HepG2 (cell line): ENCODE results near the gene PTPN12. TPM values are rescaled to one million over a fixed set of nuclear protein-coding genes. Genes with fewer than 3 reads are reported as not detected.

Experiments
- AKAP8 ChIP-seq: sonication (generic); formaldehyde crosslinking; IDR thresholded peaks from 2 replicates; pipeline ENCODE4 v1.5.1; 2020; ENCODE audit warnings: mild to moderate bottlenecking, missing genetic modification reagents
- SMYD3 ChIP-seq: sonication (generic); formaldehyde crosslinking; IDR thresholded peaks from 2 replicates; pipeline ENCODE4 v1.8.1; 2023; ENCODE audit warnings: mild to moderate bottlenecking, missing genetic modification reagents
- SRF ChIP-seq: IDR thresholded peaks from 2 replicates; pipeline ENCODE4 v1.6.1; 2011; ENCODE audit warnings: mild to moderate bottlenecking, low read depth, low read length, moderate library complexity
- TBX2 ChIP-seq: sonication (generic); formaldehyde crosslinking; IDR thresholded peaks from 2 replicates; pipeline ENCODE4 v1.5.0; 2020; ENCODE audit warnings: missing genetic modification reagents, mild to moderate bottlenecking, borderline replicate concordance
- TCF7L2 ChIP-seq: IDR thresholded peaks from 2 replicates; pipeline ENCODE4 v1.6.1; 2011; ENCODE audit warnings: mild to moderate bottlenecking, low read depth, low read length, moderate library complexity
- ZFP1 ChIP-seq: IDR thresholded peaks from 2 replicates; pipeline ENCODE4 v1.6.1; 2016
- ZNF12 ChIP-seq: sonication (generic); formaldehyde crosslinking; IDR thresholded peaks from 2 replicates; pipeline ENCODE4 v1.5.0; 2020; ENCODE audit warnings: missing genetic modification reagents
- ZNF207 ChIP-seq: fragments of 450-650 bp; IDR thresholded peaks from 2 replicates; pipeline ENCODE4 v1.6.1; 2016; ENCODE audit warnings: antibody characterized with exemption, borderline replicate concordance
- ZNF790 ChIP-seq: sonication (generic); formaldehyde crosslinking; IDR thresholded peaks from 2 replicates; pipeline ENCODE4 v1.8.0; 2022; ENCODE audit warnings: missing genetic modification reagents, mild to moderate bottlenecking, borderline replicate concordance
- polyA plus RNA-seq, 8 experiments: library from polyadenylated mRNA; depleted of rRNA in 3 of 8; stranded (reverse) in 7 of 8; unstranded in 1 of 8; fragments of >200 nt; fragmentation: Illumina TruSeq in 4 of 8; extraction: Trizol in 4 of 8; gene quantifications; 2 replicates each; pipeline versions ENCODE4 v1.2.1 to v1.2.3, GENCODE V29; 2011 to 2016; ENCODE audit warnings: low read depth in 4 of 8, missing spikeins in 1 of 8, mixed read lengths in 1 of 8; ENCODE audit not compliant: insufficient read depth in 1 of 8
- total RNA-seq, 5 experiments: library from RNA; depleted of rRNA; stranded (reverse); fragments of >200 nt; fragmentation: Illumina TruSeq; extraction: Trizol; gene quantifications; 2 replicates each; pipeline ENCODE4 v1.2.3, GENCODE V29; 2016; ENCODE audit warnings: low read depth in 1 of 5
- TF ChIP-seq, protein P1 (sequence below): sonication (generic); formaldehyde crosslinking; IDR thresholded peaks from 2 replicates; pipeline ENCODE4 v1.5.1; 2020; ENCODE audit warnings: missing genetic modification reagents, mild to moderate bottlenecking, borderline replicate concordance
- TF ChIP-seq, protein P2 (sequence below), 2 experiments: sonication (generic) in 1 of 2; formaldehyde crosslinking in 1 of 2; IDR thresholded peaks; 2 replicates each; pipeline versions ENCODE4 v1.5.1 to v1.6.1; 2011 to 2020; ENCODE audit warnings: borderline replicate concordance in 1 of 2, low read depth in 1 of 2, low read length in 1 of 2, mild to moderate bottlenecking in 1 of 2, missing genetic modification reagents in 1 of 2, moderate library complexity in 1 of 2
- TF ChIP-seq, protein P3 (sequence below): sonication (generic); formaldehyde crosslinking; IDR thresholded peaks from 2 replicates; pipeline ENCODE4 v1.4.0; 2020; ENCODE audit warnings: mild to moderate bottlenecking, missing genetic modification reagents
- TF ChIP-seq, protein P4 (sequence below): sonication (generic); formaldehyde crosslinking; IDR thresholded peaks from 2 replicates; pipeline ENCODE4 v1.4.0; 2020; ENCODE audit warnings: mild to moderate bottlenecking, missing genetic modification reagents
- TF ChIP-seq, protein P5 (sequence below): IDR thresholded peaks from 2 replicates; pipeline ENCODE4 v1.6.1; 2012; ENCODE audit warnings: low read length, improper control_type of control experiment
- TF ChIP-seq, protein P6 (sequence below): sonication (generic); formaldehyde crosslinking; IDR thresholded peaks from 2 replicates; pipeline ENCODE4 v1.4.0; 2020; ENCODE audit warnings: missing genetic modification reagents
- TF ChIP-seq, protein P7 (sequence below): sonication (generic); formaldehyde crosslinking; IDR thresholded peaks from 2 replicates; pipeline ENCODE4 v1.8.0; 2022; ENCODE audit warnings: mild to moderate bottlenecking, missing genetic modification reagents; ENCODE audit not compliant: insufficient replicate concordance

The PTPN12 gene
- total and polyA plus RNA-seq, 2 of the 13 experiments (the other 11 are each of a cell fraction or from before 2014, with no cell fraction given) = 22.9 to 56.8 TPM

DNA sequence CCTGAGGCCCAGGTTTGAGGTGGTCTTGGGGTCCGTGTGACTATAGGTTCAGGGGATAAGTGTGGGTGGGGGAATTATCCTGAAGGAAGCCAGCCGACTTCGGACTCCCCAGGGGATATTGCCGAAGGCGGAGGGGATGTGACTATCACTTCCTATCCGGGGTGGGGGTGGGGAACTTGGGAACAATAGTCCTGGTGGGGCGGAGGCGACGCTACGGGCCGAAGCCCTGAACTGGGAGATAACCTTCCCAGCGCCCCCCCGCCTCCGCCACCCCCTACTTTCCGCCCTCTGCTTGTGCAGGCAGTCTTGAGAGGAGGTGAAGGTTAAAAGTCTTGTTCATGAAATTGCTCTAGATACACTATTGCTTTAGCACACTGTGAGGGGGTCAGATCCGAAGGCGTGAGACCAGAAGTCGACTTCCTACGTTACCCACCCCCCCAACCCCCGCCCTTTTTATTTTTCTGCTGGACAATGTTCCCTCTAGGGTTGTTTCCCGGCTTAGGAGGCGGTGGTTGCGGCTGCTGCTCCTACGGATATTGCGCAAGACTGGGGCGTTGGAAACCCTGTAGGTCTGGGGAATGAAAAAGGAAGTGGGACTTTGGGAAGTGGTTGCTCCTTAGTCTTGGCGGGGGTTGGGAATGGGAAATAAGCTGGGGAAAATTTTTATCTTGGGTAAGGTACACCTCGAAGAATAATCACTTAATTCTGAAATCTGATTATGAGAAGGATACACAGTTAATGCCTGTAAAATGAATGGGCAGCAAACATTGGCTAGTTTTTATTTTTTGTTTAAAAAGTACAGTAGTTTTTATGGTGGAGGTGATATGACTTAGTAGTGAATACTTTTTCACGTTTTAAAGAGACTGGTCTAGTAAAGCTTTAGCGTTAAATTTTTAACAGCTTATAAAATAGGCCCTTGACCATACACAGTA lies 1.5 kb downstream of the PTPN12 start (continued):
- TF ChIP-seq, protein P1, sequence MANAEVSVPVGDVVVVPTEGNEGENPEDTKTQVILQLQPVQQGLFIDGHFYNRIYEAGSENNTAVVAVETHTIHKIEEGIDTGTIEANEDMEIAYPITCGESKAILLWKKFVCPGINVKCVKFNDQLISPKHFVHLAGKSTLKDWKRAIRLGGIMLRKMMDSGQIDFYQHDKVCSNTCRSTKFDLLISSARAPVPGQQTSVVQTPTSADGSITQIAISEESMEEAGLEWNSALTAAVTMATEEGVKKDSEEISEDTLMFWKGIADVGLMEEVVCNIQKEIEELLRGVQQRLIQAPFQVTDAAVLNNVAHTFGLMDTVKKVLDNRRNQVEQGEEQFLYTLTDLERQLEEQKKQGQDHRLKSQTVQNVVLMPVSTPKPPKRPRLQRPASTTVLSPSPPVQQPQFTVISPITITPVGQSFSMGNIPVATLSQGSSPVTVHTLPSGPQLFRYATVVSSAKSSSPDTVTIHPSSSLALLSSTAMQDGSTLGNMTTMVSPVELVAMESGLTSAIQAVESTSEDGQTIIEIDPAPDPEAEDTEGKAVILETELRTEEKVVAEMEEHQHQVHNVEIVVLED = no peak
- TF ChIP-seq ZNF207 (no peak), TCF7L2 (no peak), AKAP8 (CRISPR knock-in tag) (no peak), ZNF12 (CRISPR knock-in tag) (no peak; the same call in 1 of the 2 replicates), SMYD3 (CRISPR knock-in tag) (0 out of 2 replicates have a peak, but pooled peaks have one; percentile 65), ZFP1 (CRISPR knock-in tag) (no peak), SRF (no peak), ZNF790 (CRISPR knock-in tag) (no peak), TBX2 (CRISPR knock-in tag) (peak; percentile 43; the same call in 1 of the 2 replicates)
- TF ChIP-seq, protein P2, sequence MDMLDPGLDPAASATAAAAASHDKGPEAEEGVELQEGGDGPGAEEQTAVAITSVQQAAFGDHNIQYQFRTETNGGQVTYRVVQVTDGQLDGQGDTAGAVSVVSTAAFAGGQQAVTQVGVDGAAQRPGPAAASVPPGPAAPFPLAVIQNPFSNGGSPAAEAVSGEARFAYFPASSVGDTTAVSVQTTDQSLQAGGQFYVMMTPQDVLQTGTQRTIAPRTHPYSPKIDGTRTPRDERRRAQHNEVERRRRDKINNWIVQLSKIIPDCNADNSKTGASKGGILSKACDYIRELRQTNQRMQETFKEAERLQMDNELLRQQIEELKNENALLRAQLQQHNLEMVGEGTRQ (IDR thresholded peaks at IDR 0.05; ENCODE audit: low read depth, low read length) = no peak
- TF ChIP-seq, protein P2 (CRISPR knock-in tag; IDR thresholded peaks at IDR 0.05; ENCODE audit: borderline replicate concordance) = no peak
- TF ChIP-seq, protein P3, sequence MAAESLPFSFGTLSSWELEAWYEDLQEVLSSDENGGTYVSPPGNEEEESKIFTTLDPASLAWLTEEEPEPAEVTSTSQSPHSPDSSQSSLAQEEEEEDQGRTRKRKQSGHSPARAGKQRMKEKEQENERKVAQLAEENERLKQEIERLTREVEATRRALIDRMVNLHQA (CRISPR knock-in tag) = no peak
- TF ChIP-seq, protein P4, sequence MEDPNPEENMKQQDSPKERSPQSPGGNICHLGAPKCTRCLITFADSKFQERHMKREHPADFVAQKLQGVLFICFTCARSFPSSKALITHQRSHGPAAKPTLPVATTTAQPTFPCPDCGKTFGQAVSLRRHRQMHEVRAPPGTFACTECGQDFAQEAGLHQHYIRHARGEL = no peak
- TF ChIP-seq, protein P5, sequence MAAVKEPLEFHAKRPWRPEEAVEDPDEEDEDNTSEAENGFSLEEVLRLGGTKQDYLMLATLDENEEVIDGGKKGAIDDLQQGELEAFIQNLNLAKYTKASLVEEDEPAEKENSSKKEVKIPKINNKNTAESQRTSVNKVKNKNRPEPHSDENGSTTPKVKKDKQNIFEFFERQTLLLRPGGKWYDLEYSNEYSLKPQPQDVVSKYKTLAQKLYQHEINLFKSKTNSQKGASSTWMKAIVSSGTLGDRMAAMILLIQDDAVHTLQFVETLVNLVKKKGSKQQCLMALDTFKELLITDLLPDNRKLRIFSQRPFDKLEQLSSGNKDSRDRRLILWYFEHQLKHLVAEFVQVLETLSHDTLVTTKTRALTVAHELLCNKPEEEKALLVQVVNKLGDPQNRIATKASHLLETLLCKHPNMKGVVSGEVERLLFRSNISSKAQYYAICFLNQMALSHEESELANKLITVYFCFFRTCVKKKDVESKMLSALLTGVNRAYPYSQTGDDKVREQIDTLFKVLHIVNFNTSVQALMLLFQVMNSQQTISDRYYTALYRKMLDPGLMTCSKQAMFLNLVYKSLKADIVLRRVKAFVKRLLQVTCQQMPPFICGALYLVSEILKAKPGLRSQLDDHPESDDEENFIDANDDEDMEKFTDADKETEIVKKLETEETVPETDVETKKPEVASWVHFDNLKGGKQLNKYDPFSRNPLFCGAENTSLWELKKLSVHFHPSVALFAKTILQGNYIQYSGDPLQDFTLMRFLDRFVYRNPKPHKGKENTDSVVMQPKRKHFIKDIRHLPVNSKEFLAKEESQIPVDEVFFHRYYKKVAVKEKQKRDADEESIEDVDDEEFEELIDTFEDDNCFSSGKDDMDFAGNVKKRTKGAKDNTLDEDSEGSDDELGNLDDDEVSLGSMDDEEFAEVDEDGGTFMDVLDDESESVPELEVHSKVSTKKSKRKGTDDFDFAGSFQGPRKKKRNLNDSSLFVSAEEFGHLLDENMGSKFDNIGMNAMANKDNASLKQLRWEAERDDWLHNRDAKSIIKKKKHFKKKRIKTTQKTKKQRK = no peak
- TF ChIP-seq, protein P6, sequence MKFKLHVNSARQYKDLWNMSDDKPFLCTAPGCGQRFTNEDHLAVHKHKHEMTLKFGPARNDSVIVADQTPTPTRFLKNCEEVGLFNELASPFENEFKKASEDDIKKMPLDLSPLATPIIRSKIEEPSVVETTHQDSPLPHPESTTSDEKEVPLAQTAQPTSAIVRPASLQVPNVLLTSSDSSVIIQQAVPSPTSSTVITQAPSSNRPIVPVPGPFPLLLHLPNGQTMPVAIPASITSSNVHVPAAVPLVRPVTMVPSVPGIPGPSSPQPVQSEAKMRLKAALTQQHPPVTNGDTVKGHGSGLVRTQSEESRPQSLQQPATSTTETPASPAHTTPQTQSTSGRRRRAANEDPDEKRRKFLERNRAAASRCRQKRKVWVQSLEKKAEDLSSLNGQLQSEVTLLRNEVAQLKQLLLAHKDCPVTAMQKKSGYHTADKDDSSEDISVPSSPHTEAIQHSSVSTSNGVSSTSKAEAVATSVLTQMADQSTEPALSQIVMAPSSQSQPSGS (CRISPR knock-in tag) = no peak
- TF ChIP-seq, protein P7, sequence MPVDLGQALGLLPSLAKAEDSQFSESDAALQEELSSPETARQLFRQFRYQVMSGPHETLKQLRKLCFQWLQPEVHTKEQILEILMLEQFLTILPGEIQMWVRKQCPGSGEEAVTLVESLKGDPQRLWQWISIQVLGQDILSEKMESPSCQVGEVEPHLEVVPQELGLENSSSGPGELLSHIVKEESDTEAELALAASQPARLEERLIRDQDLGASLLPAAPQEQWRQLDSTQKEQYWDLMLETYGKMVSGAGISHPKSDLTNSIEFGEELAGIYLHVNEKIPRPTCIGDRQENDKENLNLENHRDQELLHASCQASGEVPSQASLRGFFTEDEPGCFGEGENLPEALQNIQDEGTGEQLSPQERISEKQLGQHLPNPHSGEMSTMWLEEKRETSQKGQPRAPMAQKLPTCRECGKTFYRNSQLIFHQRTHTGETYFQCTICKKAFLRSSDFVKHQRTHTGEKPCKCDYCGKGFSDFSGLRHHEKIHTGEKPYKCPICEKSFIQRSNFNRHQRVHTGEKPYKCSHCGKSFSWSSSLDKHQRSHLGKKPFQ (CRISPR knock-in tag) = no peak
